Mesangial cell (primary cell): ENCODE measurements around the gene NTS. TPM values are rescaled to one million over a fixed set of nuclear protein-coding genes. Genes with fewer than 3 reads are reported as not detected.

Experiments
- total RNA-seq: library from RNA; depleted of rRNA; stranded (reverse); fragments of >200 nt; gene quantifications from 2 replicates; pipeline ENCODE4 v1.2.3, GENCODE V29; 2015

Gene NTS
- total RNA-seq, result not detected in 2 replicates

GRCh38 chr12:85874031-85874461, at the start of gene NTS:
Gene NTS (plus strand): TSS chr12:85874295. CDS start chr12:85874404, 109 bp downstream.

DNA sequence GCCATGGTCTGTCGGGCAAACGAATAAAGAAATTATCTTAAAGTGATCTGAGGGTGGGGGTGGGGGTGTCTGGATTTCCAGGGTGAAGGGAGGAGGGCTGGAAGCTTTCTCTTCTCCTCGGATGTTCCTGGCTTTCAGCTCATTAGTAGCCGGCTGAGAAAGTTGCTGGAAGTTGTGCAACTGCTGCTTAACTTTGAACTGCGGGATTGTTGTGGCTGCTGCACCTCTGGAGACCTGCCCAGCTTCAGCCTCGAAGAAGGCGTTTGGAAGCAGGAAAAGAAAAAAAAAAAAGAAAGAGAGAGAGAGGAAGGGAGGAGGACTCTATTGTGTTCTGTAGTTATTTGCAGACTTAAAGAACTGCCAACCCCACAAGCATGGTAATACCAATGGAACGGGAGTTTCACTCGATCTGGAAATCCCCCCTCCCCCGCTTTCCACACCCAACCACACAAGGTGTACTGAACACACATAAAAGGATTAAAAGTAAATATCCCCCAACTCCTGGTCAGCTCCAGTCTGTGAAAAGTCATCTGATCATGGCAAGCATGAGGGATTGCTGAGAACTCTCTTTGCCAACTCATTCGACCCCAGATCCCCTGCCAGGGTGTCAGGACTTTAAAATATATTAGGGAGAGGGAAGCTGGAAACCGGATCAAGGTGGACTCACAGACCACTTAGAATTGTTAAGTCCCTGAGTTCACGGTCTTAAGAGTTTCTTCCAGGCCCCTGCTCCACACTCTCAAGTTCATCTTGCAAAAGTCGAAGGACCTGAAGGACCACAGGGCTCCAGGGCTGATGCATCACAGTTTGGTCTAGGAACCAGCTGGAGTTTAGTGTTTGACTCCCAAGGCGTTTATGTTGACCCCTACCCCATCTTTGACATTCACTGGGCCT, 37.7 kb upstream of the NTS start, which contains the start of gene RASSF9:
Gene RASSF9 (minus strand): TSS at position 213 of the 894 bp plus-strand sequence. CDS start 208 bp downstream, at position 5.

Other genes with a start within 250 kb of the NTS start
- gene RASSF9, start 37.9 kb upstream of the NTS start, total RNA-seq, result 1.3 and 7.2 TPM in 2 replicates